Activated CD8-positive, alpha-beta T cell treated with anti-CD3 and anti-CD28 coated beads for 36 hours (primary cell): ENCODE data around the gene MSL1. TPM values are rescaled to one million over a fixed set of nuclear protein-coding genes. Genes with fewer than 3 reads are reported as not detected.

Experiments used
- ATAC-seq: fragments of 200-7000 bp; cut with Tn5 transposase; one replicate; pipeline ENCODE4 v1.10.0; 2021; ENCODE audit warnings: mild to moderate bottlenecking, moderate library complexity
- CTCF ChIA-PET: fragments of 350-600 bp; sonication (Branson Sonifier 250); formaldehyde crosslinking; loops from one replicate; lab custom pipeline; 2021; ENCODE audit warnings: antibody characterized with exemption; lab: Charles Lee
- POLR2A ChIA-PET: fragments of 350-600 bp; sonication (Branson Sonifier 250); formaldehyde crosslinking; loops from one replicate; lab custom pipeline; 2021; ENCODE audit warnings: antibody characterized with exemption; lab: Charles Lee
- DNase-seq: peaks from one replicate; pipeline ENCODE4 v3.0.0-alpha.2; 2020
- H3K27ac Mint-ChIP-seq: one replicate; pipeline ENCODE4 v1.8.0; 2021; ENCODE audit warnings: mild to moderate bottlenecking, mixed read lengths
- H3K27me3 Mint-ChIP-seq: one replicate; pipeline ENCODE4 v1.8.0; 2021; ENCODE audit warnings: mixed read lengths
- H3K36me3 Mint-ChIP-seq: one replicate; pipeline ENCODE4 v1.8.0; 2021; ENCODE audit warnings: low read depth, mixed read lengths
- H3K4me1 Mint-ChIP-seq: one replicate; pipeline ENCODE4 v1.8.0; 2021; ENCODE audit warnings: low read depth, mixed read lengths
- H3K4me3 Mint-ChIP-seq: one replicate; pipeline ENCODE4 v1.8.0; 2021; ENCODE audit warnings: mild to moderate bottlenecking, moderate library complexity, mixed read lengths
- H3K9me3 Mint-ChIP-seq: one replicate; pipeline ENCODE4 v1.8.0; 2021; ENCODE audit warnings: mixed read lengths
- CTCF ChIP-seq: fragments of 200-600 bp; IDR thresholded peaks from one replicate; pipeline ENCODE4 v1.8.0; 2022; ENCODE audit warnings: antibody characterized with exemption, mild to moderate bottlenecking
- intact Hi-C: fragments of 100-400 bp; cut with micrococcal nuclease; formaldehyde crosslinking; loops from one replicate; pipeline ENCODE4 v1.10.0; 2022
- total RNA-seq, 2 experiments: library from RNA; stranded (reverse); gene quantifications; one replicate each; pipeline ENCODE4 v1.2.3, GENCODE V29; 2021

MSL1 gene
- total RNA-seq, 2 experiments from 2014 or later, result 69.0 to 70.1 TPM

- ATAC-seq, result no peak
- ChIA-PET CTCF (interaction anchor here (1.3 to 1.5 kb wide), 3 partner anchors 16 to 38 kb away, joined by 3 to 5 read pairs (median 3); no protein-coding TSS in a partner anchor), POLR2A (interaction anchor here (0.6 to 2.6 kb wide), 2 partner anchors 16 to 23 kb away, joined by 3 to 10 read pairs; no protein-coding TSS in a partner anchor)
- DNase-seq, result no peak
- intact Hi-C loops, result no loop called here
- TF ChIP-seq CTCF, result no peak
- no peak overlapping the region for H3K4me3 Mint-ChIP-seq
- no peaks in the 10 kb centered on the region for H3K27me3 Mint-ChIP-seq
- no peaks in the 10 kb centered on the region for H3K9me3 Mint-ChIP-seq
- no peak overlapping the region for H3K27ac Mint-ChIP-seq
- H3K4me1 Mint-ChIP-seq, result peaks cover 18% of the 10 kb centered on the region
- H3K36me3 Mint-ChIP-seq, result peaks cover 67% of the 10 kb centered on the region
Observed at GRCh38 chr17:40129498-40129897, 7.7 kb downstream of the MSL1 start.

GRCh38 chr17:40130352-40131042 is 8.7 kb downstream of the MSL1 start:
- Mint-ChIP-seq H3K4me1 (peaks cover 14% of the 10 kb centered on the region), H3K9me3 (no peaks in the 10 kb centered on the region), H3K36me3 (peaks cover 73% of the 10 kb centered on the region), H3K4me3 (no peak overlapping the region), H3K27me3 (no peaks in the 10 kb centered on the region), H3K27ac (peak overlapping the region; percentile 18)
- ATAC-seq, result no peak
- TF ChIP-seq CTCF, result no peak
- intact Hi-C loops, result no loop called here
- DNase-seq, result no peak
- ChIA-PET CTCF (interaction anchor here (1.5 kb wide), 2 partner anchors 20 to 37 kb away, joined by 3 read pairs; no protein-coding TSS in a partner anchor), POLR2A (interaction anchor here (0.6 to 2.6 kb wide), 3 partner anchors 13 to 22 kb away, joined by 3 to 10 read pairs (median 3); no protein-coding TSS in a partner anchor)

- no peaks in the 10 kb centered on the region for H3K27me3 Mint-ChIP-seq
- H3K9me3 Mint-ChIP-seq, result no peaks in the 10 kb centered on the region
- peaks cover 71% of the 10 kb centered on the region for H3K36me3 Mint-ChIP-seq
- POLR2A ChIA-PET, result interaction anchor here (1.0 to 3.5 kb wide), 4 partner anchors 10 to 34 kb away, joined by 3 to 31 read pairs (median 8); partner anchors contain the start of gene NR1D1
- H3K4me1 Mint-ChIP-seq, result peaks cover 25% of the 10 kb centered on the region
- CTCF ChIA-PET, result interaction anchor here (0.8 to 3.4 kb wide), 6 partner anchors 10 to 121 kb away, joined by 3 to 19 read pairs (median 7); no protein-coding TSS in a partner anchor
- no peak for DNase-seq
- ATAC-seq, result no peak
- intact Hi-C loops, result no loop called here
- TF ChIP-seq CTCF, result no peak
- no peak overlapping the region for H3K4me3 Mint-ChIP-seq
- peak overlapping the region; percentile 72 for H3K27ac Mint-ChIP-seq
Observed at GRCh38 chr17:40134184-40134583, 12.4 kb downstream of the MSL1 start.

GRCh38 chr17:40135817-40136216 is 14.0 kb downstream of the MSL1 start:
- Mint-ChIP-seq H3K36me3 (peaks cover 58% of the 10 kb centered on the region), H3K4me1 (peaks cover 28% of the 10 kb centered on the region), H3K27ac (peak overlapping the region; percentile 72), H3K4me3 (no peak overlapping the region), H3K9me3 (no peaks in the 10 kb centered on the region), H3K27me3 (no peaks in the 10 kb centered on the region)
- intact Hi-C loops, result no loop called here
- ATAC-seq (no peak), DNase-seq (no peak)
- TF ChIP-seq CTCF, result no peak
- ChIA-PET CTCF (interaction anchor here (5.4 kb wide), 1 partner anchor 23 kb away, joined by 37 read pairs; no protein-coding TSS in a partner anchor), POLR2A (interaction anchor here (1.7 kb wide), 1 partner anchor 36 kb away, joined by 6 read pairs; the partner anchor contains the start of gene NR1D1)
